Naive B cell (primary cell): ENCODE measurements around the gene MCUR1. TPM values are rescaled to one million over a fixed set of nuclear protein-coding genes. Genes with fewer than 3 reads are reported as not detected.

Experiments used
- polyA plus RNA-seq, 6 donors: library from polyadenylated mRNA; unstranded; fragments of 300-500 nt; fragmentation: Illumina TruSeq; gene quantifications; one replicate each; pipeline ENCODE4 v1.2.3, GENCODE V29; 2021; ENCODE audit warnings: low read depth in 6 of 6

MCUR1 gene
- polyA plus RNA-seq, 6 donors from 2014 or later: 5.4 to 11.5 (median 9.8) TPM

Other genes starting within 250 kb of the MCUR1 start
- 10 to 100 TPM; 10.4 to 14.7 (median 11.5) TPM for gene SIRT5, start 240.0 kb downstream of the MCUR1 start, polyA plus RNA-seq
- 100 to 1,000 TPM in 5 of 6 donors, 10 to 100 TPM in 1; 82.8 to 127 (median 118) TPM for gene NOL7, start 199.2 kb downstream of the MCUR1 start, polyA plus RNA-seq
- gene RANBP9, start 102.7 kb downstream of the MCUR1 start, polyA plus RNA-seq: 1 to 10 TPM; 2.2 to 5.0 (median 3.3) TPM
- gene RNF182, start 110.4 kb upstream of the MCUR1 start, polyA plus RNA-seq: not detected